AG09309 (cell line): ENCODE measurements around the gene MEIS3.

Experiments used
- DNase-seq: peaks from one replicate; pipeline ENCODE4 v3.0.0-alpha.2; 2010; ENCODE audit warnings: low read depth
- H3K4me3 ChIP-seq: 2 replicates; pipeline ENCODE4 v1.5.1; 2011; ENCODE audit warnings: mild to moderate bottlenecking, low read depth, low read length, moderate library complexity; ENCODE audit not compliant: control insufficient read depth
- CTCF ChIP-seq: IDR thresholded peaks from 2 replicates; pipeline ENCODE4 v1.5.1; 2011; ENCODE audit warnings: mild to moderate bottlenecking, low read depth, low read length, inconsistent platforms; ENCODE audit not compliant: insufficient read depth, control insufficient read depth; ENCODE audit errors: missing control alignments

Gene MEIS3

GRCh38 chr19:47458672-47459071 lies 39.3 kb upstream of the MEIS3 start:
- no peak for DNase-seq
- no peak overlapping the region for H3K4me3 ChIP-seq
- no peak for TF ChIP-seq CTCF

GRCh38 chr19:47456721-47457474 lies 37.6 kb upstream of the MEIS3 start:
- H3K4me3 ChIP-seq, result no peak overlapping the region
- TF ChIP-seq CTCF, result no peak
- no peak for DNase-seq

- H3K4me3 ChIP-seq, result no peak overlapping the region
- no peak for DNase-seq
- TF ChIP-seq CTCF, result no peak
Measured at GRCh38 chr19:47450478-47450877, 31.2 kb upstream of the MEIS3 start.

GRCh38 chr19:47448360-47448727 lies 29.0 kb upstream of the MEIS3 start:
- H3K4me3 ChIP-seq, result no peak overlapping the region
- TF ChIP-seq CTCF, result no peak
- DNase-seq, result no peak

- H3K4me3 ChIP-seq, result no peak overlapping the region
- no peak for DNase-seq
- no peak for TF ChIP-seq CTCF
Measured at GRCh38 chr19:47447470-47448359, 28.4 kb upstream of the MEIS3 start.

- TF ChIP-seq CTCF, result no peak
- H3K4me3 ChIP-seq, result no peak overlapping the region
- no peak for DNase-seq
Measured at GRCh38 chr19:47446534-47447469, 27.5 kb upstream of the MEIS3 start.
